H1 (cell line): ENCODE data around the gene PKMYT1. TPM values are rescaled to one million over a fixed set of nuclear protein-coding genes. Genes with fewer than 3 reads are reported as not detected.

Source experiments
- GABPA ChIP-seq: IDR thresholded peaks from 2 replicates; pipeline ENCODE4 v1.6.1; 2011; ENCODE audit warnings: mild to moderate bottlenecking, low read length, moderate library complexity, borderline replicate concordance; ENCODE audit not compliant: insufficient read depth
- GTF2F1 ChIP-seq: IDR thresholded peaks from 2 replicates; pipeline ENCODE4 v1.6.1; 2012; ENCODE audit warnings: low read depth, low read length, improper control_type of control experiment, borderline replicate concordance
- RNF2 ChIP-seq: fragments of 200-900, 300-1000 bp; sonication (generic); IDR thresholded peaks from 2 replicates; pipeline ENCODE4 v1.7.1; 2016; ENCODE audit warnings: borderline replicate concordance, low read depth, mild to moderate bottlenecking, antibody characterized with exemption, low read length; ENCODE audit not compliant: poor library complexity, severe bottlenecking; ENCODE audit errors: missing control alignments
- polyA plus RNA-seq, 7 experiments: library from polyadenylated mRNA; depleted of rRNA in 3 of 7; stranded (reverse) in 5 of 7; unstranded in 2 of 7; fragments of >200 nt in 5 of 7; fragments of 200-250 nt in 2 of 7; gene quantifications; 1 replicate in 5 of 7; 2 replicates in 1 of 7; 4 replicates in 1 of 7; pipeline versions ENCODE4 v1.2.1 to v1.2.3, GENCODE V29; 2011 to 2013; ENCODE audit warnings: missing spikeins in 2 of 7, mixed read lengths in 2 of 7
- total RNA-seq: library from RNA; stranded (reverse); fragmentation: NEBNext Ultra II Directional; extraction: Animal tissue kit (Norgen Biotek cat#: 25700); gene quantifications from 2 replicates; pipeline ENCODE4 v1.2.1, GENCODE V29; 2021
- TF ChIP-seq, protein P1 (sequence below): fragments of 300-600 bp; sonication (generic); IDR thresholded peaks from 2 replicates; pipeline ENCODE4 v1.7.1; 2012; ENCODE audit warnings: low read length, moderate library complexity, mild to moderate bottlenecking, inconsistent platforms; ENCODE audit not compliant: insufficient replicate concordance

PKMYT1 gene
- total and polyA plus RNA-seq, 2 of the 8 experiments (the other 6 are each of a cell fraction or from before 2014, with no cell fraction given), result 74.7 to 85.2 TPM

- TF ChIP-seq, protein P1, sequence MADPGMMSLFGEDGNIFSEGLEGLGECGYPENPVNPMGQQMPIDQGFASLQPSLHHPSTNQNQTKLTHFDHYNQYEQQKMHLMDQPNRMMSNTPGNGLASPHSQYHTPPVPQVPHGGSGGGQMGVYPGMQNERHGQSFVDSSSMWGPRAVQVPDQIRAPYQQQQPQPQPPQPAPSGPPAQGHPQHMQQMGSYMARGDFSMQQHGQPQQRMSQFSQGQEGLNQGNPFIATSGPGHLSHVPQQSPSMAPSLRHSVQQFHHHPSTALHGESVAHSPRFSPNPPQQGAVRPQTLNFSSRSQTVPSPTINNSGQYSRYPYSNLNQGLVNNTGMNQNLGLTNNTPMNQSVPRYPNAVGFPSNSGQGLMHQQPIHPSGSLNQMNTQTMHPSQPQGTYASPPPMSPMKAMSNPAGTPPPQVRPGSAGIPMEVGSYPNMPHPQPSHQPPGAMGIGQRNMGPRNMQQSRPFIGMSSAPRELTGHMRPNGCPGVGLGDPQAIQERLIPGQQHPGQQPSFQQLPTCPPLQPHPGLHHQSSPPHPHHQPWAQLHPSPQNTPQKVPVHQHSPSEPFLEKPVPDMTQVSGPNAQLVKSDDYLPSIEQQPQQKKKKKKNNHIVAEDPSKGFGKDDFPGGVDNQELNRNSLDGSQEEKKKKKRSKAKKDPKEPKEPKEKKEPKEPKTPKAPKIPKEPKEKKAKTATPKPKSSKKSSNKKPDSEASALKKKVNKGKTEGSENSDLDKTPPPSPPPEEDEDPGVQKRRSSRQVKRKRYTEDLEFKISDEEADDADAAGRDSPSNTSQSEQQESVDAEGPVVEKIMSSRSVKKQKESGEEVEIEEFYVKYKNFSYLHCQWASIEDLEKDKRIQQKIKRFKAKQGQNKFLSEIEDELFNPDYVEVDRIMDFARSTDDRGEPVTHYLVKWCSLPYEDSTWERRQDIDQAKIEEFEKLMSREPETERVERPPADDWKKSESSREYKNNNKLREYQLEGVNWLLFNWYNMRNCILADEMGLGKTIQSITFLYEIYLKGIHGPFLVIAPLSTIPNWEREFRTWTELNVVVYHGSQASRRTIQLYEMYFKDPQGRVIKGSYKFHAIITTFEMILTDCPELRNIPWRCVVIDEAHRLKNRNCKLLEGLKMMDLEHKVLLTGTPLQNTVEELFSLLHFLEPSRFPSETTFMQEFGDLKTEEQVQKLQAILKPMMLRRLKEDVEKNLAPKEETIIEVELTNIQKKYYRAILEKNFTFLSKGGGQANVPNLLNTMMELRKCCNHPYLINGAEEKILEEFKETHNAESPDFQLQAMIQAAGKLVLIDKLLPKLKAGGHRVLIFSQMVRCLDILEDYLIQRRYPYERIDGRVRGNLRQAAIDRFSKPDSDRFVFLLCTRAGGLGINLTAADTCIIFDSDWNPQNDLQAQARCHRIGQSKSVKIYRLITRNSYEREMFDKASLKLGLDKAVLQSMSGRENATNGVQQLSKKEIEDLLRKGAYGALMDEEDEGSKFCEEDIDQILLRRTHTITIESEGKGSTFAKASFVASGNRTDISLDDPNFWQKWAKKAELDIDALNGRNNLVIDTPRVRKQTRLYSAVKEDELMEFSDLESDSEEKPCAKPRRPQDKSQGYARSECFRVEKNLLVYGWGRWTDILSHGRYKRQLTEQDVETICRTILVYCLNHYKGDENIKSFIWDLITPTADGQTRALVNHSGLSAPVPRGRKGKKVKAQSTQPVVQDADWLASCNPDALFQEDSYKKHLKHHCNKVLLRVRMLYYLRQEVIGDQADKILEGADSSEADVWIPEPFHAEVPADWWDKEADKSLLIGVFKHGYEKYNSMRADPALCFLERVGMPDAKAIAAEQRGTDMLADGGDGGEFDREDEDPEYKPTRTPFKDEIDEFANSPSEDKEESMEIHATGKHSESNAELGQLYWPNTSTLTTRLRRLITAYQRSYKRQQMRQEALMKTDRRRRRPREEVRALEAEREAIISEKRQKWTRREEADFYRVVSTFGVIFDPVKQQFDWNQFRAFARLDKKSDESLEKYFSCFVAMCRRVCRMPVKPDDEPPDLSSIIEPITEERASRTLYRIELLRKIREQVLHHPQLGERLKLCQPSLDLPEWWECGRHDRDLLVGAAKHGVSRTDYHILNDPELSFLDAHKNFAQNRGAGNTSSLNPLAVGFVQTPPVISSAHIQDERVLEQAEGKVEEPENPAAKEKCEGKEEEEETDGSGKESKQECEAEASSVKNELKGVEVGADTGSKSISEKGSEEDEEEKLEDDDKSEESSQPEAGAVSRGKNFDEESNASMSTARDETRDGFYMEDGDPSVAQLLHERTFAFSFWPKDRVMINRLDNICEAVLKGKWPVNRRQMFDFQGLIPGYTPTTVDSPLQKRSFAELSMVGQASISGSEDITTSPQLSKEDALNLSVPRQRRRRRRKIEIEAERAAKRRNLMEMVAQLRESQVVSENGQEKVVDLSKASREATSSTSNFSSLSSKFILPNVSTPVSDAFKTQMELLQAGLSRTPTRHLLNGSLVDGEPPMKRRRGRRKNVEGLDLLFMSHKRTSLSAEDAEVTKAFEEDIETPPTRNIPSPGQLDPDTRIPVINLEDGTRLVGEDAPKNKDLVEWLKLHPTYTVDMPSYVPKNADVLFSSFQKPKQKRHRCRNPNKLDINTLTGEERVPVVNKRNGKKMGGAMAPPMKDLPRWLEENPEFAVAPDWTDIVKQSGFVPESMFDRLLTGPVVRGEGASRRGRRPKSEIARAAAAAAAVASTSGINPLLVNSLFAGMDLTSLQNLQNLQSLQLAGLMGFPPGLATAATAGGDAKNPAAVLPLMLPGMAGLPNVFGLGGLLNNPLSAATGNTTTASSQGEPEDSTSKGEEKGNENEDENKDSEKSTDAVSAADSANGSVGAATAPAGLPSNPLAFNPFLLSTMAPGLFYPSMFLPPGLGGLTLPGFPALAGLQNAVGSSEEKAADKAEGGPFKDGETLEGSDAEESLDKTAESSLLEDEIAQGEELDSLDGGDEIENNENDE, result no peak
- TF ChIP-seq GTF2F1 (no peak), GABPA (no peak), RNF2 (no peak)
Measured at GRCh38 chr16:2962334-2963073, 17.7 kb downstream of the PKMYT1 start (continued).
